Right lobe of liver (tissue), 6 donors: Measurements from ENCODE around the gene FIS1. TPM values are rescaled to one million over a fixed set of nuclear protein-coding genes. Genes with fewer than 3 reads are reported as not detected.

ENCODE experiments used
- ATAC-seq, 4 donors: fragments of 200-7000 bp; cut with Tn5 transposase; one replicate each; pipeline ENCODE4 v1.9.1; 2020; ENCODE audit warnings: mild to moderate bottlenecking in 4 of 4, moderate library complexity in 4 of 4
- DNase-seq, 3 donors: peaks; one replicate each; pipeline ENCODE4 v3.0.0-alpha.2; 2020
- H3K27ac ChIP-seq, 3 donors: fragments of 200-600 bp; one replicate each; pipeline ENCODE4 v1.8.0; 2022
- H3K27me3 ChIP-seq, 2 donors: fragments of 200-600 bp; one replicate each; pipeline ENCODE4 v1.8.0; 2022
- H3K36me3 ChIP-seq, 4 donors: fragments of 200-600 bp; sonication (generic) in 1 of 4; one replicate each; pipeline versions ENCODE4 v1.5.1 to v1.8.0; 2017 to 2022; ENCODE audit warnings: control low read depth in 1 of 4
- H3K4me1 ChIP-seq, 4 donors: fragments of 200-600 bp; sonication (generic) in 1 of 4; one replicate each; pipeline versions ENCODE4 v1.5.1 to v1.8.0; 2017 to 2022; ENCODE audit warnings: control low read depth in 1 of 4
- H3K4me3 ChIP-seq, 3 donors: fragments of 200-600 bp; one replicate each; pipeline ENCODE4 v1.8.0; 2022
- H3K9me3 ChIP-seq, 4 donors: fragments of 200-600 bp; sonication (generic) in 1 of 4; one replicate each; pipeline versions ENCODE4 v1.5.1 to v1.8.0; 2017 to 2022; ENCODE audit warnings: control low read depth in 1 of 4
- POLR2A ChIP-seq: fragments of 450-650 bp; IDR thresholded peaks from one replicate; pipeline ENCODE4 v1.6.1; 2017; ENCODE audit warnings: antibody characterized with exemption, mild to moderate bottlenecking
- WGBS: methylation state at CpG from one replicate; pipeline ENCODE4 v1.1.6; 2018; ENCODE audit warnings: low coverage, low lambda C conversion rate; ENCODE audit not compliant: insufficient coverage; ENCODE audit errors: missing lambda C conversion rate; 5-methylcytosine and 5-hydroxymethylcytosine counted together
- intact Hi-C, 2 donors: fragments of 100-400 bp; cut with DNase I; formaldehyde crosslinking; loops; one replicate each; pipeline versions ENCODE4 v1.11.2 to v1.14.1; 2022
- total RNA-seq, 6 experiments: library from RNA; depleted of rRNA in 2 of 6; stranded (reverse); fragments of >200 nt in 2 of 6; fragmentation: NEBNext Ultra II Directional in 3 of 6; extraction: Animal tissue kit (Norgen Biotek cat#: 25700) in 3 of 6; gene quantifications; one replicate each; pipeline versions ENCODE4 v1.1.0 to v1.2.4, GENCODE V29; 2016 to 2023
- TF ChIP-seq, protein P1 (sequence below), 4 donors: fragments of 200-600 bp in 3 of 4; fragments of 450-650 bp in 1 of 4; IDR thresholded peaks; one replicate each; pipeline versions ENCODE4 v1.5.1 to v1.8.0; 2016 to 2022; ENCODE audit warnings: antibody characterized with exemption in 4 of 4, mild to moderate bottlenecking in 2 of 4
- donor health status: DM: no; HTN: yes; CAD: no.
- donor health status: DM: no; HTN: no; CAD: no.
- donor health status: DM: no; HTN: no; CAD: no.
- donor health status: DM: no; HTN: yes; CAD: no.
- donor health status: DM: no; HTN: yes; CAD: no.

Gene FIS1
- total RNA-seq, 6 experiments from 2014 or later: 105 to 228 (median 134) TPM

DNA sequence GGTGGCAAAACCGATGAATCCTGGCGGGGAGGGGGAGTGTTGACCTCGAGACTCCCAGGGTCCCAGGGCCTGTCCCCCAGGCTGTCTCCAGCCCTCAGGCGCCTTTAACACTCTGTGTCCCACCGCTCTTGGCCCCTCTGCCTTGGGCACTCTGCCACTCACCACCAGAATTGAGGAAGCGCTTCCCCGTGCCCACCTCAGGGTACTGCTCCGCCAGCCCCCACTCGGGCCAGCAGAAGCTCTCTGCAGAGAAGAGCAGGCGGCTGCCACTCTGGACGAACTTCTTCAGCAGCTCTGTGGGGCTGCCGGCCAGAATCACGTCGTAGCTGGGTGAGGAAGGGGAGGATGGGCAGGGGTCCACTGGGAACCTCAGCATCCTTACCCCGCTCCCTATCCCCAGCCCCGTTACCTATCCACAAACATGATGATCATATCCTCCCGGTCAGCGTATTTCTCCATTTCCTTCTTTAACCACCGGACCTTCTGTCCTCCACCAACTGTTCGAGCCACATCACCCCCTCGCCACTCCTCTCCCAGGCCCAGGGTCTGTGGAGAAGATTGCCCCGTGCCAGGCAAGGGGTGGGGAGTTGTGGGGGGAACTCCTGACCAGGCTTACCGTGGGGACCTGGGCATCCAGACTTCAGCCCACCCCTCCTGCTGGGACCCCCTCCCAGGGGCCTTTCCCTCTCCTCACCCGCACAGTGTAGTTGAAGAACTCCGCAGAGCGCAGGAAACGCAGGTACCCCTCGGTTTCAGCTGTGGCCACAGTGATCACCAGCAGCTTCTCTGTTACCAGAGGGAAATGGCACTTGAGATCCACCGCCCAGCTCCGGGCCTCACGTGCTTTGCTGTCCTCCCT lies 28.7 kb downstream of the FIS1 start:
- H3K27ac ChIP-seq: peak overlapping the region; percentile 89 to 95 (median 90)

DNA sequence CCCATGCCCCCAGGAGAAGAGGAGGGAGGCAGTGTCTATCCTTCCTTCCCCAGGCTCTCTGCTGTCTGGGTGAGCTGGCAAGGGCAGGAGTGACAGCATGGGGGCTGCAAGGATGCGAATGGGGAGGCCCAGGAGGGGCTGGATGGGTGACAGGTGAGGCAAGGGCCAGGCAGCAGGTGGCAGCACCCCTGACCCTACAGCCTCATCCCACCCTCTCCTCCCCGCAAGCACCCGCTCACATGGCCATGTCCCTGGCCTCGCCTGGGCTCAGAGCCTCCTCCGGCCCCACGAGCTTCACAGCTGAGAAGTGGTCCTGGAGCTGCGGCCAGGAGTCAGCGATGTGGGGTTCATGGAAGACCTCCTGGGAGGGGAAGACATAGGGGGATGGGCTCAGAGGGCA lies 32.9 kb downstream of the FIS1 start:
- Histone ChIP-seq H3K9me3 (no peaks in the 10 kb centered on the region), H3K4me1 (peaks cover 0 to 23% (median 0%) of the 10 kb centered on the region in 4 donors), H3K27ac (no peak overlapping the region), H3K4me3 (no peak overlapping the region), H3K36me3 (peaks cover 0 to 47% (median 19%) of the 10 kb centered on the region in 4 donors), H3K27me3 (no peaks in the 10 kb centered on the region)
- TF ChIP-seq POLR2A: no peak
- TF ChIP-seq, protein P1, sequence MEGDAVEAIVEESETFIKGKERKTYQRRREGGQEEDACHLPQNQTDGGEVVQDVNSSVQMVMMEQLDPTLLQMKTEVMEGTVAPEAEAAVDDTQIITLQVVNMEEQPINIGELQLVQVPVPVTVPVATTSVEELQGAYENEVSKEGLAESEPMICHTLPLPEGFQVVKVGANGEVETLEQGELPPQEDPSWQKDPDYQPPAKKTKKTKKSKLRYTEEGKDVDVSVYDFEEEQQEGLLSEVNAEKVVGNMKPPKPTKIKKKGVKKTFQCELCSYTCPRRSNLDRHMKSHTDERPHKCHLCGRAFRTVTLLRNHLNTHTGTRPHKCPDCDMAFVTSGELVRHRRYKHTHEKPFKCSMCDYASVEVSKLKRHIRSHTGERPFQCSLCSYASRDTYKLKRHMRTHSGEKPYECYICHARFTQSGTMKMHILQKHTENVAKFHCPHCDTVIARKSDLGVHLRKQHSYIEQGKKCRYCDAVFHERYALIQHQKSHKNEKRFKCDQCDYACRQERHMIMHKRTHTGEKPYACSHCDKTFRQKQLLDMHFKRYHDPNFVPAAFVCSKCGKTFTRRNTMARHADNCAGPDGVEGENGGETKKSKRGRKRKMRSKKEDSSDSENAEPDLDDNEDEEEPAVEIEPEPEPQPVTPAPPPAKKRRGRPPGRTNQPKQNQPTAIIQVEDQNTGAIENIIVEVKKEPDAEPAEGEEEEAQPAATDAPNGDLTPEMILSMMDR (IDR thresholded peaks at IDR 0.05): no peak
- no peak for ATAC-seq
- DNase-seq: no peak
- intact Hi-C loops: no loop called here
- no CpG with 5 or more reads among the region's 8 CpGs for WGBS

More for the DNA sequence above, 28.7 kb downstream of the FIS1 start:
- Histone ChIP-seq H3K9me3 (no peaks in the 10 kb centered on the region), H3K4me3 (peak overlapping the region; percentile 82 to 97 (median 85)), H3K4me1 (peaks cover 0 to 39% (median 6%) of the 10 kb centered on the region in 4 donors), H3K36me3 (peaks cover 0 to 15% (median 9%) of the 10 kb centered on the region in 4 donors), H3K27me3 (no peaks in the 10 kb centered on the region)
- ATAC-seq (no peak), DNase-seq (no peak)
- TF ChIP-seq, protein P1 (IDR thresholded peaks at IDR 0.05): no peak
- TF ChIP-seq POLR2A: no peak
- 47% methylated on average over 15 of the region's 31 CpGs for WGBS
- intact Hi-C loops: no loop called here

DNA sequence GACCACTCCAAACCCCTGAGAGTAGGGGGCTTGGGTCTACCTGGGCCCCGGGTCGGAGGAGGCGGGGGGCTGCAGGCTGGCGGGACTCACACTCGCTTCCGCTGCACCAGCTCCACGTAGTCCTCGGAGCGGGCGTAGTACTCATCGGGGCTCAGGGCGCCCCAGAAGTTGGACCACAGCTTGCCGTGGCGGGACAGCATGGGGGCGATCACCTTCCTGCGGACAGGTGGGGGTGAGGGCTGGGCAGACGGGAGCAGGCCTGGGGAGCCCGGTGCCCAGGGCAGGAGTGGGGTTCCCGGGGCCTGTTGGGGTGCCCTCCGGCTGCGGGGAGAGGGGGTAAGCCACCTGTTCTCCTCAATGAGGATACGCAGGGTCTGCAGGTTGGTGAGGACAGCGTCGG lies 33.4 kb downstream of the FIS1 start:
- TF ChIP-seq POLR2A: no peak
- TF ChIP-seq, protein P1 (IDR thresholded peaks at IDR 0.05): no peak
- Histone ChIP-seq H3K4me1 (peaks cover 0 to 19% (median 0%) of the 10 kb centered on the region in 4 donors), H3K27me3 (no peaks in the 10 kb centered on the region), H3K4me3 (no peak overlapping the region), H3K27ac (no peak overlapping the region), H3K9me3 (no peaks in the 10 kb centered on the region), H3K36me3 (peaks cover 0 to 47% (median 19%) of the 10 kb centered on the region in 4 donors)
- no peak for DNase-seq
- 70% methylated on average over 2 of the region's 24 CpGs for WGBS
- peak in 1 of 4 donors; percentile 3 for ATAC-seq
- intact Hi-C loops: no loop called here

DNA sequence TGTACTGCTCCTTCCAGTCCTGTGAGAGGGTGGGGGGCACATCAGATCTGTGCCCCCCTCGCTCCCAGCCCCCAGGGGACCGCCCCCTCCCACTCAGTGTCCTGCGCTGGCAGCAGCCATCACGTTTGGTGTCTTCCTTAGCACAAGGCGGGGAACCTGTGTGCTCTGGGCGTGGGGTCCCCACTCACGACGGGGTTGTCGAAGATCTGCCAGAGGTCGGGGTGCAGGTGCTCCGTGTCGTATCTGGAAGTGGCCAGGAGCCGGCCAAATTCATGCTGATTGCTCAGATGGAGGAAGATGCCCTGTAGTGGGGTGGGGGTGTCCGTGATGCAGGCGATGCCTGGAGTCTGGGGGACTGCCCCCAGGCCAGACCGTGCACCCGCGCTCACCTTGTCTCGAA lies 34.7 kb downstream of the FIS1 start:
- Histone ChIP-seq H3K36me3 (peaks cover 0 to 55% (median 19%) of the 10 kb centered on the region in 4 donors), H3K4me1 (peaks cover 0 to 7% (median 0%) of the 10 kb centered on the region in 4 donors), H3K27me3 (no peaks in the 10 kb centered on the region), H3K9me3 (no peaks in the 10 kb centered on the region), H3K4me3 (no peak overlapping the region), H3K27ac (no peak overlapping the region)
- intact Hi-C loops: no loop called here
- no peak for DNase-seq
- 90% methylated on average over 13 of the region's 19 CpGs for WGBS
- TF ChIP-seq, protein P1 (IDR thresholded peaks at IDR 0.05): no peak
- no peak for TF ChIP-seq POLR2A
- no peak for ATAC-seq
